GM21526 (cell line): Measurements from ENCODE around the gene GNPTAB.
A peak's percentile ranks its signal among the peaks of the same experiment; 100 is the strongest.

ENCODE experiments used
- ATAC-seq: cut with Tn5 transposase; IDR thresholded peaks from one replicate; pipeline ENCODE4 v1.9.1; 2021; ENCODE audit warnings: moderate library complexity; ENCODE audit not compliant: unreplicated experiment, low FRiP score

Gene GNPTAB

DNA sequence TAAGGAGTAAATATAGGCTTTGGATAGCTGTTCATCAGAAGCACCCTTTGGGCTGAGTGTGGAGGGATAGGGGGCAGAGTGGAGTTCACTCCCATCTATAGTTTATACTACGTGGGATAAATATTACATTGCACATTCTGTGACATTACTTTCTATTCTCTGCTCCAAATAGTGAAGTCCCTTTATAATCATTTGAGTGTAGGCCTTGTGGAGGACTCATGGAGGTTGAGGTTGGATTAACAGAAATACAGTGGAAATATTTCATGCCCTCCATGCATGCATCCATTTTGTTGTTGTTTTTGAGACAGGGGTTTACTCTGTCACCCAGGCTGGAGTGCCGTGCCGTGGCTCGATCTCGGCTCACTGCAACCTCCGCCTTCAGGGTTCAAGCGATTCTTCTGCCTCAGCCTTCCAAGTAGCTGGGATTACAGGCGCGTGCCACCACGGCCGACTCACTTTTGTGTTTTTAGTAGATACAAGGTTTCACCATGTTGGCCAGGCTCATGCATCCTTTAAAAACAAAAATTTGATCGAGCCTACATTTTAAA, 131.9 kb downstream of the GNPTAB start:
- no peak for ATAC-seq

DNA sequence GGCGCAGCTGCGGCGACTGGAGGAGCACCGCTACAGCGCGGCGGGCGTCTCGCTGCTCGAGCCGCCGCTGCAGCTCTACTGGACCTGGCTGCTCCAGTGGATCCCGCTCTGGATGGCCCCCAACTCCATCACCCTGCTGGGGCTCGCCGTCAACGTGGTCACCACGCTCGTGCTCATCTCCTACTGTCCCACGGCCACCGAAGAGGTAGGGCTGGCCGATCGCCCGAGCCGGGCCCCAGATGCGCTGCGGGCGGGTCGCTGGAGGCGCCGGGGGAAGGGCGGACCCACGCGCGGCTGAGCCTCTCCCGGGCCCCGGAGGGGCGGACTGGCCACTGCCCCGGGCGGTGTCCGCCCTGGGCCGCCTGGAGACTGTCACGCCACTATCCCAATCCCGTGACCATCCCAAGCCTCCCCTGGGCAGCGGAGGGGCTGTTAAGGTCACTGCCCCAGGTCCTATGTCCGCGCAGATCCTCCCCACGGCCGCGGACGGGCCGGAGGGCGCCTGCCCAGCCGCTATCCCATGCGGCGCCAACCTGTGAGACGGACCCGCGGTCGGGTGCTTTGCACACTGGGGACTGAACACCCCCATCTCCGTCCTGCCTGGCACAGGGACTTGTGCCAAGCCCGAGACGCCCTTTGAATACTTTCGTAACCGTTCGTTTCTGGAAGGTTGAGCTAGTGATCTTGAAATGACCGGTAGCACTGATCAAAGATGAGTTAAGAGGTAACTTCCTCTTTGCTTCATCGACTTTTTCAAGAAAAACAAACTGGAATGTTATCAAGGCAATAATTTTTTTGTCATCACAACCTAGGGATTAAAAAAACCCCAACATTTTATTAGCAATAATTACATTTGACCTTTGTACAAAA, 132.6 kb downstream of the GNPTAB start:
- ATAC-seq, result peak; percentile 35

DNA sequence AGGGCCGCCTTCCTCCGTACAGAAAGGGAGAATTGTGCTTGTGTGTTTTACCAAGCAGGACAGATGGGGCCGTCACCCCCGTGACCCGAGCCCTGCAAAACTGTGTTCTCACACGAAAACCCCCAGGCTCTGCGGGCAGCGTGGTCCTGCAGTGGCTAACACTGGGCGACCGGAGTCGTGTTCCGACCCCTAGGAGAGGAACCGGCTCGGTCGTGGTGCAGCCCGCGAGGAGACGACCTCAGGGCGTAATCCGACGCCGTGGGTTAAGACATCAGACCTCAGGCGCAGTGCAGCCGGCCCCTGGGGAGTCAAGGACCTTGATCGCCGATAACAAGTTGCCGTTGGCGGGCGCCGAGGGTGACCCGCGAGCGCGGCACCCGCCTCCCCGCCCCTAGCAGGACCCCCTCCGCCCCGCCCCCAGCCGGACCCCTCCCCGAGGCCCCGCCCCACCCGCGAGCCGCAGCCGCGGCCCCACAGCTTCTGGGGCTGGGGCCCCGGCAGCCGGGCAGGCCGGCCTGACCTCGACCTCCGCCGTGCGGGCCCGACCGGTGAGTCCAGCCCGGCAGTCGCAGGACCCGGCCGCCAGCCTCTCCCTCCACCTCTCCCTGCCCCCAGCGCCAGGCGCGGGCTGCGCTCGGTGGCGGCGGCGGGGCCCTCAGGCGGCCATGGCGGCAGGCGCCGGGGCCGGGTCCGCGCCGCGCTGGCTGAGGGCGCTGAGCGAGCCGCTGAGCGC, 133.4 kb downstream of the GNPTAB start, which contains the start of gene CHPT1:
CHPT1 (plus strand) TSS at position 444 of the 733 bp plus-strand sequence; CDS start at position 666, 222 bp downstream.
- peak; percentile 68 for ATAC-seq

DNA sequence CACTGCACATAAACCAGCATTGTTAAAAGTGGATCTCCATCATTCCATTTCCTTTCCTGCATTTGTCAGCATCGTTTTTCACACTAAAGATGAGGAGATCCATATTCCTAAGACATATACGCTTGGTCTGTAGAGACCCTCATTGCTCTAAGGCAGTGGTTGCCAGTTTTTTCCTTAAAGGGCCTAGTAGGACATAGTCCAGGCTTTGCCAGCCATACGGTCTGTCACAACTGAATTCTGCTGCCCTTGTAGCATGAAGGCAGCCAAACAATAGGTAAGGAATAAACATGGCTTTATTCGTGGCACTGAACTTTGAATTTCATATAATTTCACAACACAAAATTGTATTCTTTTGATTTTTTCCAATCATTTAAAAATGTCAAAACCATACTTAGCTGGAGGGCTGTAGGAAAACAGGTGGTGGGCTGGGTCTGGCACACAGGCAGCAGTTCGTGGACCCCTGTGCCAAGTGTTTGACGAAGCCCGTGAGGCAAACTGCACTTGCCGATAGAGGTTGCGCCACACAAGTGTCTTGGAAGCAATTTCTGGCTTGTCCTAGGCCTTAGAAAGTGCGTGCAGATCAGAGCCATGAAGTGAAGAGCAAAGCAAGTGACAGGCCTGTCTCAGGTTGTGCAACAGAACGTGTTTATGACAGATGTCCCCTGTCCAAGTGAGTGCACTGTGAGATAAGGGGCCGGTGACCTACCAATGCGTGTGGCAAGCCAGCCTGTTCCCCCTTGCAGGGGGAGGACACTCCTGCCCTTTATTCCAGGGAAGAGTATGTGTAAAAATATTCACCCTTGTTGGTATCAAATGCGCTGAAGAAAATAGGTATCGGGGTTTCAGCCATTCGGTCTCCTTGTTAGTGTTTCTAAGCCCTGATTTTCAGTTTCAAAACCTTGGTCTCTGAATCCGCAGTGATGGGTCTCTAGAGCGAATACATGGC, 134.2 kb downstream of the GNPTAB start:
- ATAC-seq, result peak; percentile 37

DNA sequence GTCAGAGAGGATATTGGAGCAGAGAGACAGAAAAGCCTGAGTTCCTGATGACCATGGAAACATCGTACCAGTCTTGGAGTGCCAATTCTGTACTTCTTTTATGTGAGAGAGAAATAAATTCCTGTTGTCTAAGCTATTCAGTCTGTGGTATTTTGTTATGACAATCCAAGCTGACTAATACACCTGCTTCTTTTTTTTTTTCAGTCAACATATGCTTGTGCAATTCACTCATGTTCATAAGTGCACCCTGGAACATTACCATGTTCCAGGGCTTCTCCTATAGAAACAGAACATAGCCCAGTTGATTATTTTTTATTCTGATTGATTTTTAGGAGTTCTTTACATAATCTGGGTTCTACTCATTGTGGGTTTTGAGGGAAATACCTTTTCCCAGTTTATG, 135.1 kb downstream of the GNPTAB start:
- no peak for ATAC-seq
